ENCODE measurements around the gene APOL3.

GRCh38 chr22:36106910-36107309 lies 53.6 kb downstream of the APOL3 start:
- no peak for TF ChIP-seq CTCF (conservative IDR thresholded peaks at IDR 0.05; ENCODE audit: low read length)
- TF ChIP-seq EZH2phosphoT487 (IDR thresholded peaks at IDR 0.05; ENCODE audit: borderline replicate concordance): no peak
